GM21825 (cell line): ENCODE results near the gene EMB.
"Not testable (repeated sequence)": the region's sequence is repeated elsewhere in the genome, so short reads cannot be mapped to it uniquely, and the experiment has no call there.

Source experiments
- ATAC-seq: cut with Tn5 transposase; IDR thresholded peaks from one replicate; pipeline ENCODE4 v1.9.1; 2021; ENCODE audit warnings: mild to moderate bottlenecking, moderate library complexity; ENCODE audit not compliant: unreplicated experiment

Gene EMB, protein sequence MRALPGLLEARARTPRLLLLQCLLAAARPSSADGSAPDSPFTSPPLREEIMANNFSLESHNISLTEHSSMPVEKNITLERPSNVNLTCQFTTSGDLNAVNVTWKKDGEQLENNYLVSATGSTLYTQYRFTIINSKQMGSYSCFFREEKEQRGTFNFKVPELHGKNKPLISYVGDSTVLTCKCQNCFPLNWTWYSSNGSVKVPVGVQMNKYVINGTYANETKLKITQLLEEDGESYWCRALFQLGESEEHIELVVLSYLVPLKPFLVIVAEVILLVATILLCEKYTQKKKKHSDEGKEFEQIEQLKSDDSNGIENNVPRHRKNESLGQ

GRCh38 chr5:50440651-50441492 lies at the start of gene EMB:
TSS of gene EMB (minus strand) at chr5:50441288. CDS start at chr5:50441151, 137 bp downstream.
- ATAC-seq: peak; percentile 59

DNA sequence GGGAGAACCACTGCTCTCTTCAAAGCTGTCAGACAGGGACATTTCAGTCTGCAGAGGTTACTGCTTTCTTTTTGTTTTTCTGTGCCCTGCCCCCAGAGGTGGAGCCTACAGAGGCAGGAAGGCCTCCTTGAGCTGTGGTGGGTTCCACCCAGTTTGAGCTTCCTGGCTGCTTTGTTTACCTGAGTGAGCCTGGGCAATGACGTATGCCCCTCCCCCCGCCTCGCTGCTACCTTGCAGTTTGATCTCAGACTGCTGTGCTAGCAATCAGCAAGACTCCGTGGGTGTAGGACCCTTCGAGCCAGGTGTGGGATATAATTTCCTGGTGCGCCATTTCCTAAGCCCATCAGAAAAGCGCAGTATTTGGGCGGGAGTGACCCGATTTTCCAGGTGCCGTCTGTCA lies 48.4 kb upstream of the EMB start:
- not testable (repeated sequence) for ATAC-seq

DNA sequence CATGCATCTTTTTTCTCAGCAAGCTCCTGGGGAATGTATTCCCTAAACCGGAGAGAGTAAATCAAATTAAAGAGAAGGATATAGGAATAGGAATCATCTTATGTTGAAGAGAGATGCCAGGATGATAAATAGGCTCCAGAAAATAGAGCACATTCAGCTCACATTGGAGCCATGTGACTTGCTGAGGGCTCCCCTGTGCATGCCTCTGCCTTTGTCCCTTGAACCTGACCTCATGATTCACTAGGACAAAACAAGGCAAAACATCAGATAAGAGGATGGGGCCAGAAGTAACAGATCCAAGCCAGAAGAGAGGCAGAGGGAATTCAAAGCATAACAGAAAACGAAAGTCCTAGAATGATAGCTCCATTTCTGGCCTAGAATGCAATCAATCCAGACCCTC lies 37.7 kb upstream of the EMB start:
- not testable (repeated sequence) for ATAC-seq

GRCh38 chr5:50476549-50476948 lies 35.5 kb upstream of the EMB start:
- ATAC-seq: peak; percentile 99

GRCh38 chr5:50465015-50465414 lies 23.9 kb upstream of the EMB start:
- not testable (repeated sequence) for ATAC-seq

DNA sequence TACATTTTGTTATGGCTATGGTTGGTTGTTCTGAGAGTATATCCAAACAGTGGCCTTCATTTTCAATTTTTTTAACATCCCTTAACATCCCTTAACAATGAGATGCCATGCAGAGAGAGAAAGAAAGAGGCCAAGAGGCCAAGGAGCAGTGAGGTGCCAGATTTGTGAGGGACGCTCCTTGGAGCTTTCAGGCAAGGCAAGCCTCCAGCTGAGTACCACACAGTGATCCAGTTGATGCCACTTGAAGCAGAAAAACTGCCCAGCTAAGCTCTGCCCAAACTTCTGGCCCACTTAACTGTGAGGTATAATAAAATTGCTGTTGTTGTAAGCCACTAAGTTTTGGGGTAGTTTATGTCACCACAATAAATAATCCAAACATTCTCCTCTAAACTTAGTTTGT lies 22.6 kb upstream of the EMB start:
- no peak for ATAC-seq

GRCh38 chr5:50463047-50463446 lies 22.0 kb upstream of the EMB start:
- no peak for ATAC-seq

DNA sequence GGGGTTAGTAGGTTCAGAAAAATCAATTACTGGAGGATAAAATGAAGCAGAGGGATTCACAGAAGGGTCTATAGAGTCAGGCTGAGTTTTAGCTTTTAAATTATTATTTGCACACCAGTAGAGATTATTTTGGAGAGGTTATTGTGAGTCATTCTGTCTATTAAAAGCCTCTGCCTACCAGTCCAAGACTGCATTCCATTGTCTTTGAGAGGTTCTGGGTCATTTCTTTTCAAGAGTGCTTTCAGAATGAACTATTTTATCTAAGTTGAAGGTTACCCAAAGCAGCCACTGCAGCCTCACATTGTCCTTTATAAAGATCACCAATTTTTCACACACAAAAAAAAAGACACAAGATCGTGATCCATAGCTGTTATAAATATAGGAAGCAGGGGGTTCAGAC lies 21.5 kb upstream of the EMB start:
- not testable (repeated sequence) for ATAC-seq

DNA sequence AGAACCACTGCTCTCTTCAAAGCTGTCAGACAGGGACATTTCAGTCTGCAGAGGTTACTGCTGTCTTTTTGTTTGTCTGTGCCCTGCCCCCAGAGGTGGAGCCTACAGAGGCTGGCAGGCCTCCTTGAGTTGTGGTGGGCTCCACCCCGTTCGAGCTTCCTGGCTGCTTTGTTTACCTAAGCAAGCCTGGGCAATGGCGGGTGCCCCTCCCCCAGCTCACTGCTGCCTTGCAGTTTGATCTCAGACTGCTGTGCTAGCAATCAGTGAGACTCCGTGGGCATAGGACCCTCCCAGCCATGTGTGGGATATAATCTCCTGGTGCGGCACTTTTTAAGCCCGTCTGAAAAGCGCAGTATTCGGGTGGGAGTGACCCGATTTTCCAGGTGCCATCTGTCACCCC lies 17.3 kb upstream of the EMB start:
- ATAC-seq: not testable (repeated sequence)

DNA sequence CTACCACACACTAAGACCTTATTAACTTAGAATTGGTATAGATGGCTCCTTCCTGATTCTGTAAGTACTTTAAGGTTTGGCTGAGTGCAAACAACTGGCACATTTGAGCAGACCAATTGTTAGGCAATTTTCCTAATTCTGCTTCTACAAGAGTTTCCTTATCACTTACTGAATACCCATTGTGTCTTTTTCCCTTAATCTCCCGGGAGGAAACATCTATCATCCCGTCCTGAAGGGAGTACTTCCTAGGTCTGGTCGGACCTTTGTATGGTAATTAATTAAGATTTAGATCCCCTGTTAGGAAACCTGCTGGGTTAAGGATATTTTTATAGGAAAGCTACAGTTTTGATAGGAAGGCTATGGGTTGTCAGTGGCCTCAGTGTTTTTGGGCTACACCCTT lies 8.2 kb upstream of the EMB start:
- ATAC-seq: not testable (repeated sequence)

DNA sequence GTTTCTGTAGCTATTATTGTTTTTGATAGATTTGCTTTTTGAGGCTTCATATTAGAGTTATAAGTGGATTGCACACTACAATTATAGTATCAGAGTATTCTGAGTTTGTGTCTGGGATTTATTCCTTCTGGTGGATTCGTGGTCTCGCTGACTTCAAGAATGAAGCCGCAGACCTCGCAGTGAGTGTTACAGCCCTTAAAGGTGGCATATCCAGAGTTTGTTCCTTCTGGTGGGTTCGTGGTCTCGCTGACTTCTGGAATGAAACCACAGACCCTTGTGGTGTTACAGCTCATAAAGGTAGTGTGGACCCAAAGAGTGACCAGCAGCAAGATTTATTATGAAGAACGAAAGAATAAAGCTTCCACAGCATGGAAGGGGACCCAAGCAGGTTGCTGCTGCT lies 6.9 kb upstream of the EMB start:
- no peak for ATAC-seq

- no peak for ATAC-seq
Observed at GRCh38 chr5:50447228-50447627, 6.1 kb upstream of the EMB start.

- ATAC-seq: peak; percentile 75
Observed at GRCh38 chr5:50445296-50445949, 4.3 kb upstream of the EMB start.

- not testable (repeated sequence) for ATAC-seq
Observed at GRCh38 chr5:50442559-50443539, 1.8 kb upstream of the EMB start.

DNA sequence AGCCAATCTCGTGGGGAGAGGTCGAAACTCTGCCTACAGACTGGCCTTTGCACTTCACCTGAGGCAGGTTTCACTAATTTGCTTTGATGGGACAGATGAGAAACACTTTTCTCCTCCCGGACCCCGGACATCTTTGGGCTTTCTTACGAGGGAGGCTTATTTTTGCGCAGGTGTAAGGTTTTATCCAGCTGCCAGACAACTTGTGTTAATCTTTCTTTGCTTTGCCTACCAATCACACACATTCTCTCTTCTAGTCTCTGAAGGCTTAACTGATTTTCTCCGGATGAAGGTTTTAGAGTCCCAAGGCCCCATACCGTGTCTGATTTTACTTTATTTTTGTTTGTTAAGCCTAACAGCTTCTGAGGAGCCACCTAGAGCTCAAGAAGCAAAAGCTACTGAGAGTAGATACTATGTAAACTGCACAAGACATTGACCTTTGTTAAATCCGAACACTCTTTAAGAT lies 436 bp upstream of the EMB start:
- ATAC-seq: no peak

GRCh38 chr5:50439221-50439620 lies 1.9 kb downstream of the EMB start:
- no peak for ATAC-seq

- ATAC-seq: not testable (repeated sequence)
Observed at GRCh38 chr5:50438060-50438459, 3.0 kb downstream of the EMB start.

GRCh38 chr5:50435168-50435567 lies 5.9 kb downstream of the EMB start:
- ATAC-seq: no peak

- not testable (repeated sequence) for ATAC-seq
Observed at GRCh38 chr5:50431133-50431904, 9.8 kb downstream of the EMB start.
